Activated CD8-positive, alpha-beta memory T cell treated with anti-CD3 and anti-CD28 coated beads for 24 hours (primary cell): ENCODE results near the gene DLX6.
"Not testable (repeated sequence)": the region's sequence is repeated elsewhere in the genome, so short reads cannot be mapped to it uniquely, and the experiment has no call there.

Experiments used
- DNase-seq: peaks from one replicate; pipeline ENCODE4 v3.0.0-alpha.2; 2020

Gene DLX6

DNA sequence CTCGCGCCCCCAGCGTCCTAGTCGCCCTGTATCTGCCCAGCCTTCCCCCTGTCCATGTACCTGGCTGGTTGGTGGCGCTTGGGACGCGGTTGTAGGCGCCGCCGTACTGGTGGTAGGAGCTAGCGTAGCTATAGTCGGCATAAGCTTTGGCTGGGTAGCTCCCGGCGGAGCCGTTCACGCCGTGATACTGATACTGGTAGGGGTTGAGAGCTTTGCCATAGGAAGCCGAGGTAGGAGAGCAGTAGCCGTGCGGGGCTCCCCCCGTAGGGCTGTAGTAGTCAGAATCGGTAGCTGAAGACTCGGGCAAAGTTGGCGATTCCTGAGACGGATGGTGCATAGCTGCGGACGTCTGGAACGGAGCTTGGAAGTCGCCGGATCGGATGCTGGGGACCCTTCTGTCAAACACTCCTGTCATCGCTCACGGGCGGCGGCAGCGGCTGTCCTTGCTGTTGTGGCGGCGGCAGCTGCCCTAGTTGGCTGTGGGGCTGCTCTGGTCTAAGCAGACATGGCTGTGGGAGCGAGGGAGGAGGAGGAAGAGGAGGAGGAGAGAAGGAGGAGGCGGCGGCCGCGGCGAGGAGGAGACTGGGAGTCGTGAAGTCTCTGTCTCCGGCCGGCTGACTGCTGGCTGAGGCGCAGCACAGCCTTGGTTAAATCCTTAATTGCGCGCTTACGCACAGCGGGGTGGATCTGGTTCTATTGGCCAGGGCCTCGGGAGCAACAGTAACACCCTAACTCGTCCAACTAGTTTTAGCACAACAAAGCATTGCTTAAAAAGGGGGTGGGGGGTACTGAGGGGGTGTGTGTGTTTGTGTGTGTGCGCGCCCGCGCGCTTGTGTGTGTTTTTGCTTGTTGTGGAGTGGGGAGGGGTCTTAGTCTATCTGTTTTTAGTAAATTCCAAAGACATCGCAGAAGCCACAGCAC, 19.1 kb downstream of the DLX6 start, which contains the start of gene DLX5:
Gene DLX5 (minus strand): TSS at position 623 of the 921 bp plus-strand sequence. CDS start 208 bp downstream, at position 415.
- no peak for DNase-seq

DNA sequence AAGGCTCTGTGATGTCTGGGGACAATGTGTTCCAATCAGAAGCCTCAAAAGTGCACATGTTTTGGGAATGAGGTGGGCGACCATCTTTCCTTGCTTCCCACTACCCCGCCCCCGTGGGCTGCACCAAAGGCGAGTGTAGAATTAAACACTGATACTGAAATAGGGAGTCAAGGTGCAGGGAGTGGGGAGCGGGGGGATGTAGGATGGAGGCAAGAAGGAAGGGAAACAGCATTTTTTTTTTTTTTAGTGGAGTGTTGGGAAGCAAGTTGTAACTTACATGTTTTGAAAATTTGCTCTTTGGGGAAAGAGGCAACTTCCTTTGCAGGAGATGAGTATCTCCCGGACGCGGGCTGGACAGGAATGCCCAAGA, 19.8 kb downstream of the DLX6 start:
- no peak for DNase-seq

DNA sequence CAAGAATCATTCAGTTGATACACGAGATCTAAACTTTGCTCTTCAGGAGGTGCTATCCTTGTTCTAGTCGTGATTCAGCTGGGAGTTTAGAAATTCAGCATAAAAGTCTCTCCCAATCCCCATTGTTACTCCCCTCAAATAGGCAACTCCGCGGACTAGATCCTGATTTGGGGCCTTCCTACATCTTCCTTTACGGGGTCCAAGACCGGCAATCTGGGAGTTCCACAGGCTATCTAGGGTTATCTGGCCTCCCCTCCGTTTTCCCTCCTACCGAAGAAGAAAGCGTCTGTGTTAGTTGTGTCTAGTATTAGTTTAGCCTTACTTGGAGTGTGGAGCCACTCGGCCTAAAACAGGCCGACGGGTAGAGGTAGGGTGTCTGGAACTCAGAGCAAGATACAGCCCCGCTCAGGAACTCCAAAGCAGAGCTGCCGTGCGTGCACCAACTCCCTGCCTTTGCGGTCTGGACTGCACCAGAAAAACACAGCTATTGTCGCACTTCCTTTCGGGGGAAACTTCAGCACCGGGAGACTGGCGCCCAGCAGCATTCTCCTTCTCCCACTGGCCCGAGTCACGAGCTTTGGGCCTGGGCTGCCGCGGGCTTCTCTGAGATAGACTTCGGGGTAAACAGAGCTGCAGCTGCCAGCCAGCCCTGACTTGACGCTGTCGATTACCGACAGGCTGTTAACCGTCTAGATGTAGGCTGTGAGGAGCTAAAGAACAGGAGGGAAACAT, 20.8 kb downstream of the DLX6 start:
- DNase-seq, result peak; percentile 63

GRCh38 chr7:97026715-97027426, 21.5 kb downstream of the DLX6 start:
- no peak for DNase-seq

- peak; percentile 84 for DNase-seq
These were observed 22.3 kb downstream of the DLX6 start for GRCh38 chr7:97027427-97028234.

DNA sequence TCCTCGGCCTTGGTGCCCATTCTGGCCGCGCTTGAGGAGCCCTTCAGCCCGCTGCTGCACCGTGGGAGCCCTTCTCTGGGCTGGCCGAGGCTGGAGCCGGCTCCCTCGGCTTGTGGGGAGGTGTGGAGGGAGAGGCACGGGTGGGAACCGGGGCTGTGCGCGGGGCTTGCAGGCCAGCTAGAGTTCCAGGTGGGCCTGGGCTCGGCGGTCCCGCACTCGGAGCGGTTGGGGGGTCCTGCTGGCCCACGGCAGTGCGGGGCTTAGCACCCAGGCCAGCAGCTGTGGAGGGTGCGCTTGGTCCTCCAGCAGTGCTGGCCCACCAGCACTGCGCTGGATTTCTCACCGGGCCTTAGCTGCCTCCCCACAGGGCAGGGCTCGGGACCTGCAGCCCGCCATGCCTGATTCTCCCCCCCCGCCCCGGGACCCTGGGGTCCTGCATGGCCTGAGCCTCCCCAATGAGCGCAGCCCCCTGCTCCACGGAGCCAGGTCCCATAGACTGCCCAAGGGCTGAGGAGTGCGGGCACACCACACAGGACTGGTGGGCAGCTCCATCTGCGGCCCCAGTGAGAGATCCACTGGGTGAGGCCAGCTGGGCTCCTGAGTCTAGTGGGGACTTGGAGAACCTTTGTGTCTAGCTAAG, 29.0 kb downstream of the DLX6 start:
- DNase-seq, result not testable (repeated sequence)

- no peak for DNase-seq
These were observed 34.2 kb downstream of the DLX6 start for GRCh38 chr7:97039374-97040065.

DNA sequence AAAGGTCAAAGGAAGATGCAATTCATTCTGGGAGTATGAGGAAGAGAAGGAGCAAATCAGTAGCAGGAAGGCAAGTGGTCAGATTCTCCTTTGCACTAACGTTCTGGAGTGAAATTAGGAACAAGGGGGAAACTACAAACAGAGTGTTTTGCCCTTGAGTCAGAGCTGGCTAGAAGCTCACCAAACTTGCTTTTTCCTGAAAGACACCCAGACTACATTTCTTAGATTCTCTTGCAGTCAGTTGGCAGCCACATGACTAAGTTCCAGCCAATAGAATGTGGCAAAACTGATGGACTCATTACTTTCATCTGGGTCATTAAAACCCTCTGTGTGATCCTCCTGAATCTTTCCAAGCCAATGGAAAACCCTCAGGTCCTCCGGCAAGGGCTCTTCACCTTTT, 37.9 kb downstream of the DLX6 start:
- no peak for DNase-seq
